ENCODE data around the gene MRM2. TPM values are rescaled to one million over a fixed set of nuclear protein-coding genes. Genes with fewer than 3 reads are reported as not detected.

The MRM2 gene
- polyA plus RNA-seq, 3 donors, result 9.2 to 32.5 (median 26.7) TPM

GRCh38 chr7:2193575-2194305, 48.3 kb downstream of the MRM2 start:
- Histone ChIP-seq H3K79me2 (ENCODE audit: insufficient read depth, low read length) (no peaks in the 10 kb centered on the region), H3K4me2 (replicated peaks; ENCODE audit: extremely low read depth, low read length, poor library complexity, severe bottlenecking) (no peak overlapping the region), H3K4me1 (ENCODE audit: control insufficient read depth in 1 of 2, insufficient read depth in 2 of 2, low read length in 2 of 2) (no peaks in the 10 kb centered on the region), H3K4me3 (replicated peaks in 1 of 3; ENCODE audit: low read depth in 2 of 3, low read length in 3 of 3) (no peak overlapping the region), H2AFZ (ENCODE audit: insufficient read depth, low read depth, low read length, poor library complexity, severe bottlenecking) (no peak overlapping the region), H3K27me3 (ENCODE audit: control insufficient read depth in 2 of 2, insufficient read depth in 2 of 2, low read length in 2 of 2) (no peaks in the 10 kb centered on the region), H3K36me3 (replicated peaks in 1 of 2; ENCODE audit: control insufficient read depth in 1 of 2, insufficient read depth in 2 of 2, low read length in 2 of 2) (peaks cover 39 to 80% of the 10 kb centered on the region in 2 donors), H3K9ac (ENCODE audit: insufficient read depth, low read length, poor library complexity, severe bottlenecking) (no peak overlapping the region), H3K9me3 (replicated peaks in 1 of 2; ENCODE audit: control insufficient read depth in 1 of 2, insufficient read depth in 1 of 2, low read length in 2 of 2) (peaks cover 13 to 14% of the 10 kb centered on the region in 2 donors), H3K27ac (ENCODE audit: low read depth in 1 of 2, low read length in 2 of 2) (no peak overlapping the region), H4K20me1 (ENCODE audit: insufficient read depth, low read length) (no peaks in the 10 kb centered on the region)
- peaks cover 0 to 2% (median 1%) of the 10 kb centered on the region in 3 donors for H3K27me3 Mint-ChIP-seq (ENCODE audit: low read depth in 3 of 3)
- no peaks in the 10 kb centered on the region for H3K4me1 Mint-ChIP-seq
- 97% methylated on average over 11 of the region's 19 CpGs for WGBS (ENCODE audit: insufficient coverage)
- no peak overlapping the region for H3K27ac Mint-ChIP-seq
- no peak for TF ChIP-seq CTCF (IDR thresholded peaks at IDR 0.05)
- peaks cover 68 to 87% of the 10 kb centered on the region in 2 donors for H3K36me3 Mint-ChIP-seq
- peaks cover 11 to 26% (median 18%) of the 10 kb centered on the region in 7 donors for H3K9me3 Mint-ChIP-seq
- intact Hi-C loops (cut with micrococcal nuclease), result no loop called here
- H3K4me3 Mint-ChIP-seq, result no peak overlapping the region
- DNase-seq, result no peak

- H3K9me3 Mint-ChIP-seq, result peaks cover 11 to 26% (median 18%) of the 10 kb centered on the region in 7 donors
- H3K4me3 ChIP-seq (replicated peaks in 1 of 3; ENCODE audit: low read depth in 2 of 3, low read length in 3 of 3), result no peak overlapping the region
- no peaks in the 10 kb centered on the region for H4K20me1 ChIP-seq (ENCODE audit: insufficient read depth, low read length)
- no peak overlapping the region for H3K4me2 ChIP-seq (replicated peaks; ENCODE audit: extremely low read depth, low read length, poor library complexity, severe bottlenecking)
- H3K27ac Mint-ChIP-seq, result no peak overlapping the region
- WGBS (ENCODE audit: insufficient coverage), result 95% methylated on average over 15 of the region's 18 CpGs
- no peaks in the 10 kb centered on the region for H3K4me1 Mint-ChIP-seq
- no peak overlapping the region for H3K4me3 Mint-ChIP-seq
- H3K79me2 ChIP-seq (ENCODE audit: insufficient read depth, low read length), result no peaks in the 10 kb centered on the region
- no peak overlapping the region for H3K27ac ChIP-seq (ENCODE audit: low read depth in 1 of 2, low read length in 2 of 2)
- H3K9ac ChIP-seq (ENCODE audit: insufficient read depth, low read length, poor library complexity, severe bottlenecking), result no peak overlapping the region
- peaks cover 66 to 86% of the 10 kb centered on the region in 2 donors for H3K36me3 Mint-ChIP-seq
- no peak for DNase-seq
- no peaks in the 10 kb centered on the region for H3K27me3 ChIP-seq (ENCODE audit: control insufficient read depth in 2 of 2, insufficient read depth in 2 of 2, low read length in 2 of 2)
- H3K36me3 ChIP-seq (replicated peaks in 1 of 2; ENCODE audit: control insufficient read depth in 1 of 2, insufficient read depth in 2 of 2, low read length in 2 of 2), result peaks cover 33 to 79% of the 10 kb centered on the region in 2 donors
- peaks cover 13 to 14% of the 10 kb centered on the region in 2 donors for H3K9me3 ChIP-seq (replicated peaks in 1 of 2; ENCODE audit: control insufficient read depth in 1 of 2, insufficient read depth in 1 of 2, low read length in 2 of 2)
- TF ChIP-seq CTCF (IDR thresholded peaks at IDR 0.05), result no peak
- H3K27me3 Mint-ChIP-seq (ENCODE audit: low read depth in 3 of 3), result peaks cover 0 to 2% (median 1%) of the 10 kb centered on the region in 3 donors
- H2AFZ ChIP-seq (ENCODE audit: insufficient read depth, low read depth, low read length, poor library complexity, severe bottlenecking), result no peak overlapping the region
- intact Hi-C loops (cut with micrococcal nuclease), result no loop called here
- H3K4me1 ChIP-seq (ENCODE audit: control insufficient read depth in 1 of 2, insufficient read depth in 2 of 2, low read length in 2 of 2), result no peaks in the 10 kb centered on the region
Measured at GRCh38 chr7:2192831-2193534, 49.0 kb downstream of the MRM2 start.
